B cell (primary cell): ENCODE data around the gene ARHGDIG. TPM values are rescaled to one million over a fixed set of nuclear protein-coding genes. Genes with fewer than 3 reads are reported as not detected.

Source experiments
- ATAC-seq: fragments of 200-7000 bp; cut with Tn5 transposase; one replicate; pipeline ENCODE4 v1.10.0; 2021; ENCODE audit warnings: low read depth, mild to moderate bottlenecking, moderate number of reproducible peaks, moderate library complexity
- CTCF ChIA-PET: fragments of 350-600 bp; sonication (Branson Sonifier 250); formaldehyde crosslinking; loops from one replicate; lab custom pipeline; 2021; ENCODE audit warnings: antibody characterized with exemption, inconsistent platforms; lab: Charles Lee
- POLR2A ChIA-PET: fragments of 350-600 bp; sonication (Branson Sonifier 250); formaldehyde crosslinking; loops from one replicate; lab custom pipeline; 2021; ENCODE audit warnings: antibody characterized with exemption; lab: Charles Lee
- DNase-seq: peaks from one replicate; pipeline ENCODE4 v3.0.0; 2013
- H2AFZ ChIP-seq: 2 replicates; pipeline ENCODE4 v1.6.1; 2012; ENCODE audit warnings: mild to moderate bottlenecking, low read depth, low read length; ENCODE audit not compliant: insufficient read depth, poor library complexity, severe bottlenecking
- H3K27ac ChIP-seq, 2 donors: 1 replicate in 1 of 2; 2 replicates in 1 of 2; pipeline ENCODE4 v1.5.1; 2012 to 2013; ENCODE audit warnings: low read length in 2 of 2, mild to moderate bottlenecking in 2 of 2, moderate library complexity in 1 of 2
- H3K27me3 ChIP-seq, 4 experiments: fragments of 200-600 bp in 1 of 4; sonication (generic) in 1 of 4; replicated peaks in 1 of 4; 1 replicate in 2 of 4; 2 replicates in 2 of 4; pipeline versions ENCODE4 v1.6.1 to v1.7.0; 2013 to 2016; ENCODE audit warnings: low read length in 3 of 4, mild to moderate bottlenecking in 2 of 4, mixed read lengths in 1 of 4, moderate library complexity in 1 of 4; ENCODE audit not compliant: insufficient read depth in 4 of 4, control insufficient read depth in 3 of 4; ENCODE audit errors: control extremely low read depth in 1 of 4
- H3K36me3 ChIP-seq, 2 experiments: replicated peaks in 1 of 2; 1 replicate in 1 of 2; 2 replicates in 1 of 2; pipeline versions ENCODE4 v1.6.1 to v1.7.1; 2013; ENCODE audit warnings: low read length in 1 of 2; ENCODE audit not compliant: insufficient read depth in 2 of 2, control insufficient read depth in 1 of 2; ENCODE audit errors: control extremely low read depth in 1 of 2, extremely low read depth in 1 of 2
- H3K4me1 ChIP-seq, 2 donors: fragments of 200-600 bp in 1 of 2; sonication (generic) in 1 of 2; 1 replicate in 1 of 2; 2 replicates in 1 of 2; pipeline versions ENCODE4 v1.5.1 to v1.6.1; 2013 to 2017; ENCODE audit warnings: low read length in 2 of 2; ENCODE audit not compliant: control insufficient read depth in 2 of 2, insufficient read depth in 2 of 2
- H3K4me2 ChIP-seq: replicated peaks from 2 replicates; pipeline ENCODE3; 2012; ENCODE audit warnings: mild to moderate bottlenecking, low read depth, low read length; ENCODE audit not compliant: poor library complexity, severe bottlenecking
- H3K4me3 ChIP-seq, 5 experiments: fragments of 200-600 bp in 1 of 5; sonication (generic) in 1 of 5; 1 replicate in 3 of 5; 2 replicates in 2 of 5; pipeline versions ENCODE4 v1.5.1 to v1.7.0; 2011 to 2016; ENCODE audit warnings: low read length in 4 of 5, mild to moderate bottlenecking in 4 of 5, low read depth in 2 of 5, control low read depth in 1 of 5, moderate library complexity in 1 of 5; ENCODE audit not compliant: insufficient read depth in 1 of 5; ENCODE audit errors: control extremely low read depth in 1 of 5, extremely low read depth in 1 of 5
- H3K79me2 ChIP-seq: fragments of 200-600 bp; sonication (generic); one replicate; pipeline ENCODE4 v1.6.0; 2016; ENCODE audit warnings: low read length; ENCODE audit not compliant: control insufficient read depth, insufficient read depth
- H3K9ac ChIP-seq: fragments of 200-600 bp; sonication (generic); 2 replicates; pipeline ENCODE4 v1.6.1; 2017; ENCODE audit warnings: mild to moderate bottlenecking, low read length, moderate library complexity
- H3K9me3 ChIP-seq, 3 donors: one replicate each; pipeline versions ENCODE4 v1.6.1 to v1.7.1; 2013; ENCODE audit warnings: low read length in 2 of 3; ENCODE audit not compliant: control insufficient read depth in 2 of 3, insufficient read depth in 1 of 3; ENCODE audit errors: control extremely low read depth in 1 of 3
- H4K20me1 ChIP-seq: 2 replicates; pipeline ENCODE4 v1.6.0; 2012; ENCODE audit warnings: mild to moderate bottlenecking, low read length; ENCODE audit not compliant: insufficient read depth, control insufficient read depth, poor library complexity, severe bottlenecking
- H3K27ac Mint-ChIP-seq: one replicate; pipeline ENCODE4 v1.8.0; 2021; ENCODE audit warnings: mixed read lengths
- H3K27me3 Mint-ChIP-seq: one replicate; pipeline ENCODE4 v1.8.0; 2021; ENCODE audit warnings: mixed read lengths
- H3K4me1 Mint-ChIP-seq: one replicate; pipeline ENCODE4 v1.8.0; 2021; ENCODE audit warnings: mixed read lengths
- H3K4me3 Mint-ChIP-seq: one replicate; pipeline ENCODE4 v1.8.0; 2021; ENCODE audit warnings: mixed read lengths
- H3K9me3 Mint-ChIP-seq: one replicate; pipeline ENCODE4 v1.8.0; 2022; ENCODE audit warnings: mixed read lengths; ENCODE audit not compliant: insufficient read depth
- EZH2 ChIP-seq: IDR thresholded peaks from 2 replicates; pipeline ENCODE4 v1.6.1; 2012; ENCODE audit warnings: borderline replicate concordance, low read depth, mild to moderate bottlenecking, moderate library complexity, low read length; ENCODE audit not compliant: insufficient read depth, poor library complexity, severe bottlenecking
- WGBS: methylation state at CpG from one replicate; pipeline ENCODE4 v1.1.5; 2013; ENCODE audit warnings: missing lambda C conversion rate; ENCODE audit not compliant: insufficient coverage; 5-methylcytosine and 5-hydroxymethylcytosine counted together
- intact Hi-C: fragments of 100-400 bp; cut with micrococcal nuclease; formaldehyde crosslinking; loops from one replicate; pipeline ENCODE4 v1.10.0; 2022
- polyA plus RNA-seq: library from polyadenylated mRNA; depleted of rRNA; stranded (reverse); fragments of >200 nt; gene quantifications from 2 replicates; pipeline ENCODE4 v1.2.3, GENCODE V29; 2012
- total RNA-seq, 2 donors: library from RNA; stranded (reverse); fragments of 120-200 nt in 1 of 2; gene quantifications; 1 replicate in 1 of 2; 2 replicates in 1 of 2; pipeline versions ENCODE4 v1.2.3 to v1.2.4, GENCODE V29; 2013 to 2022
- TF ChIP-seq, protein P1 (sequence below): fragments of 200-600 bp; IDR thresholded peaks from one replicate; pipeline ENCODE4 v1.8.0; 2022; ENCODE audit warnings: antibody characterized with exemption, mild to moderate bottlenecking

Gene ARHGDIG
- total and polyA plus RNA-seq, 2 donors (not counting 1 experiment from before 2014, with no cell fraction given) = 0.64 TPM; not detected in 1

DNA sequence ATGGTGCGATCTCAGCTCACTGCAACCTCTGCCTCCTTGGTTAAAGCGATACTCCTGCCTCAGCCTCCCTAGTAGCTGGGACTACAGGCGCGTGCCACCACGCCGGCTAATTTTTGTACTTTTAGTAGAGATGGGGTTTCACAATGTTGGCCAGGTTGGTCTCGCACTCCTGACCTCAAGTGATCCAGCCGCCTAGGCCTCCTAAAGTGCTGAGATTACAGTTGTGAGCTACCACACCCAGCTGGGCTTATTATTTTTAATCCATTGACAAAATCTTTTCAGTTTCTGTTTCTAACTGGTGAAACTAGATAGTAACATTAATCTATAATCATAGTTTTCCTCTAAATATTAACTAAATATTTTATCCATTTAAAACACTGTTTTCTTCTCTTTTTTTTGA is 39.8 kb upstream of the ARHGDIG start:
- Mint-ChIP-seq H3K4me1 (peaks cover 16% of the 10 kb centered on the region), H3K4me3 (no peak overlapping the region), H3K27me3 (no peaks in the 10 kb centered on the region), H3K27ac (no peak overlapping the region), H3K9me3 (no peaks in the 10 kb centered on the region)
- Histone ChIP-seq H3K36me3 (no peaks in the 10 kb centered on the region), H4K20me1 (peaks cover 37% of the 10 kb centered on the region), H3K4me3 (no peak overlapping the region), H3K79me2 (peaks cover 54% of the 10 kb centered on the region), H3K27me3 (no peaks in the 10 kb centered on the region), H3K4me2 (no peak overlapping the region), H3K27ac (no peak overlapping the region), H3K4me1 (peaks cover 4 to 6% of the 10 kb centered on the region in 2 donors), H3K9ac (no peak overlapping the region), H2AFZ (no peak overlapping the region), H3K9me3 (no peaks in the 10 kb centered on the region)
- CTCF ChIA-PET = no interaction called here
- TF ChIP-seq, protein P1, sequence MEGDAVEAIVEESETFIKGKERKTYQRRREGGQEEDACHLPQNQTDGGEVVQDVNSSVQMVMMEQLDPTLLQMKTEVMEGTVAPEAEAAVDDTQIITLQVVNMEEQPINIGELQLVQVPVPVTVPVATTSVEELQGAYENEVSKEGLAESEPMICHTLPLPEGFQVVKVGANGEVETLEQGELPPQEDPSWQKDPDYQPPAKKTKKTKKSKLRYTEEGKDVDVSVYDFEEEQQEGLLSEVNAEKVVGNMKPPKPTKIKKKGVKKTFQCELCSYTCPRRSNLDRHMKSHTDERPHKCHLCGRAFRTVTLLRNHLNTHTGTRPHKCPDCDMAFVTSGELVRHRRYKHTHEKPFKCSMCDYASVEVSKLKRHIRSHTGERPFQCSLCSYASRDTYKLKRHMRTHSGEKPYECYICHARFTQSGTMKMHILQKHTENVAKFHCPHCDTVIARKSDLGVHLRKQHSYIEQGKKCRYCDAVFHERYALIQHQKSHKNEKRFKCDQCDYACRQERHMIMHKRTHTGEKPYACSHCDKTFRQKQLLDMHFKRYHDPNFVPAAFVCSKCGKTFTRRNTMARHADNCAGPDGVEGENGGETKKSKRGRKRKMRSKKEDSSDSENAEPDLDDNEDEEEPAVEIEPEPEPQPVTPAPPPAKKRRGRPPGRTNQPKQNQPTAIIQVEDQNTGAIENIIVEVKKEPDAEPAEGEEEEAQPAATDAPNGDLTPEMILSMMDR = no peak
- TF ChIP-seq EZH2 = no peak
- intact Hi-C loops = no loop called here
- POLR2A ChIA-PET = no interaction called here
- WGBS = 100% methylated on average over 2 of the region's 8 CpGs
- ATAC-seq = no peak
- DNase-seq = no peak

DNA sequence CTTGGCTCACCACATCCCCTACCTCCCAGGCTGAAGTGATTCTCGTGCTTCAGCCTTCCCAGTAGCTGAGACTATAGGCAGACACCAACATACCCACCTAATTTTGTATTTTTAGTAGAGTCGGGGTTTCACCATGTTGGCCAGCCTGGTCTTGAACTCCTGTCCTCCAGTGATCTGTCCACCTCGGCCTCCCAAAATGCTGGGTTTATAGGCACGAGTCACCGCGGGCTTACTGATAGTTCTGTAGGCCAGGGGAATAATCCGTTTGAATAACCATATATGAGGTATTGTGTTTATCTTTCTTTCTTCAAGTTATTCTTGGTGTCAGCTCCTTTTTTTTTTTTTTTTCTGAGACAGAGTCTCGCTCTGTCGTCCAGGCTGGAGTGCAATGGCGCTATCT is 38.1 kb upstream of the ARHGDIG start:
- H3K27ac Mint-ChIP-seq = no peak overlapping the region
- peaks cover 15% of the 10 kb centered on the region for H3K4me1 Mint-ChIP-seq
- Histone ChIP-seq H3K9me3 (no peaks in the 10 kb centered on the region), H3K27me3 (no peaks in the 10 kb centered on the region), H3K79me2 (peaks cover 59% of the 10 kb centered on the region), H3K27ac (no peak overlapping the region), H3K4me2 (no peak overlapping the region), H4K20me1 (peaks cover 35% of the 10 kb centered on the region), H3K4me1 (peaks cover 0 to 3% of the 10 kb centered on the region in 2 donors), H3K36me3 (no peaks in the 10 kb centered on the region), H3K9ac (no peak overlapping the region), H2AFZ (no peak overlapping the region), H3K4me3 (no peak overlapping the region)
- intact Hi-C loops = no loop called here
- no peak for TF ChIP-seq EZH2
- TF ChIP-seq, protein P1 = no peak
- ChIA-PET CTCF (no interaction called here), POLR2A (no interaction called here)
- no peak for DNase-seq
- H3K27me3 Mint-ChIP-seq = no peaks in the 10 kb centered on the region
- WGBS = 90% methylated on average over 2 of the region's 10 CpGs
- no peaks in the 10 kb centered on the region for H3K9me3 Mint-ChIP-seq
- ATAC-seq = no peak
- H3K4me3 Mint-ChIP-seq = no peak overlapping the region
